Kidney (tissue), 14 donors: ENCODE data around the gene FBXO11. TPM values are rescaled to one million over a fixed set of nuclear protein-coding genes. Genes with fewer than 3 reads are reported as not detected.

Source experiments
- DNase-seq, 5 donors: peaks; one replicate each; pipeline ENCODE4 v3.0.0-alpha.2; 2013 to 2020
- FAIRE-seq: peaks from 2 replicates; lab custom pipeline; 2012; peaks lifted over from hg19 to GRCh38; lab: Jason Lieb, UNC
- H3K27ac ChIP-seq, 2 donors: one replicate each; pipeline ENCODE4 v1.7.0; 2013; ENCODE audit warnings: low read depth in 2 of 2, low read length in 2 of 2, inconsistent platforms in 1 of 2
- H3K27me3 ChIP-seq: one replicate; pipeline ENCODE4 v1.7.1; 2013; ENCODE audit warnings: low read length, inconsistent platforms; ENCODE audit not compliant: control insufficient read depth, insufficient read depth
- H3K36me3 ChIP-seq, 3 donors: one replicate each; pipeline versions ENCODE4 v1.7.0 to v1.7.1; 2013; ENCODE audit warnings: low read length in 3 of 3, control low read depth in 1 of 3, inconsistent platforms in 1 of 3; ENCODE audit not compliant: insufficient read depth in 3 of 3, control insufficient read depth in 2 of 3
- H3K4me1 ChIP-seq, 3 donors: one replicate each; pipeline versions ENCODE4 v1.7.0 to v1.7.1; 2013; ENCODE audit warnings: low read length in 3 of 3, inconsistent platforms in 1 of 3, low read depth in 1 of 3; ENCODE audit not compliant: control insufficient read depth in 2 of 3, insufficient read depth in 2 of 3
- H3K4me3 ChIP-seq, 3 donors: one replicate each; pipeline versions ENCODE4 v1.7.0 to v1.8.1; 2013; ENCODE audit warnings: low read length in 3 of 3, control low read depth in 1 of 3, inconsistent platforms in 1 of 3
- H3K9ac ChIP-seq, 3 donors: one replicate each; pipeline versions ENCODE4 v1.7.0 to v1.7.1; 2013; ENCODE audit warnings: low read length in 3 of 3, control low read depth in 1 of 3, inconsistent platforms in 1 of 3
- H3K9me3 ChIP-seq, 3 donors: one replicate each; pipeline versions ENCODE4 v1.7.0 to v1.7.1; 2013; ENCODE audit warnings: low read length in 3 of 3, control low read depth in 1 of 3, inconsistent platforms in 1 of 3; ENCODE audit not compliant: control insufficient read depth in 2 of 3, insufficient read depth in 1 of 3
- intact Hi-C: fragments of 100-400 bp; cut with DNase I; formaldehyde crosslinking; loops from one replicate; pipeline ENCODE4 v1.11.1; 2022
- polyA plus RNA-seq: library from polyadenylated mRNA; stranded (reverse); fragments of 350-450 nt; fragmentation: Illumina TruSeq; extraction: RNeasy Lipid Tissue Mini Kit (QIAGEN cat#74804); gene quantifications from one replicate; pipeline ENCODE4 v1.2.3, GENCODE V29; 2014; ENCODE audit warnings: low read depth, low replicate concordance; ENCODE audit not compliant: insufficient read depth
- total RNA-seq: library from RNA; stranded (reverse); fragmentation: NEBNext Ultra II Directional; extraction: Animal tissue kit (Norgen Biotek cat#: 25700); gene quantifications from one replicate; pipeline ENCODE4 v1.2.1, GENCODE V29; 2021
- TF ChIP-seq, protein P1 (sequence below): IDR thresholded peaks from 3 replicates; pipeline ENCODE4 v1.5.1; 2012; ENCODE audit warnings: mild to moderate bottlenecking, moderate library complexity, borderline replicate concordance; ENCODE audit not compliant: insufficient read depth; ENCODE audit errors: extremely low read depth
- donor health status: control.
- donor health status: control.
- donor health status: control.
- donor health status: control.
- donor health status: control.
- donor health status: DM: yes; HTN: yes; CAD: no.
- donor health status: Normal renal cell carcinoma (clear cell type).

FBXO11 gene
- total and polyA plus RNA-seq, 2 donors from 2014 or later, result 21.9 to 68.7 TPM

DNA sequence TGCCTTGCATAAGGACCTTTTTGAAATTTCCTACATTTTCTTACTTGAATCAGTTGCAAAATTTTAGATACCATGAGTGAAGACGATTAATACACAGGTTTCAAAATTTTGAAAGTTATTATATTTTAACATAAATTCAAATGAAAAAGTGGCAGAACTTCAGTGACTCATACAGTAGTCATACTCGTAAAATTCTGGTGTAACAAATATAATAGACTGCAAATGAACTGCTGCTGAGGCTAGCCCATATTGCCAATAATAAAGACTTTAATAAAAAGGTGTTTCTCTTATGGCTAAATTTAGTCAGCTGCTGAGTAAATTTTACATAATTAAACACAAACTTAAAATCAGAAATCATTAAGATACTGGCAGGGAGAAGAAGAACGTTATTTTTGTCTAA lies 86.5 kb downstream of the FBXO11 start:
- Histone ChIP-seq H3K36me3 (peaks cover 8 to 42% (median 24%) of the 10 kb centered on the region in 3 donors), H3K27me3 (no peaks in the 10 kb centered on the region), H3K9ac (no peak overlapping the region), H3K27ac (no peak overlapping the region), H3K4me3 (no peak overlapping the region), H3K9me3 (no peaks in the 10 kb centered on the region), H3K4me1 (no peaks in the 10 kb centered on the region)
- DNase-seq, result no peak
- FAIRE-seq, result no peak
- TF ChIP-seq, protein P1, sequence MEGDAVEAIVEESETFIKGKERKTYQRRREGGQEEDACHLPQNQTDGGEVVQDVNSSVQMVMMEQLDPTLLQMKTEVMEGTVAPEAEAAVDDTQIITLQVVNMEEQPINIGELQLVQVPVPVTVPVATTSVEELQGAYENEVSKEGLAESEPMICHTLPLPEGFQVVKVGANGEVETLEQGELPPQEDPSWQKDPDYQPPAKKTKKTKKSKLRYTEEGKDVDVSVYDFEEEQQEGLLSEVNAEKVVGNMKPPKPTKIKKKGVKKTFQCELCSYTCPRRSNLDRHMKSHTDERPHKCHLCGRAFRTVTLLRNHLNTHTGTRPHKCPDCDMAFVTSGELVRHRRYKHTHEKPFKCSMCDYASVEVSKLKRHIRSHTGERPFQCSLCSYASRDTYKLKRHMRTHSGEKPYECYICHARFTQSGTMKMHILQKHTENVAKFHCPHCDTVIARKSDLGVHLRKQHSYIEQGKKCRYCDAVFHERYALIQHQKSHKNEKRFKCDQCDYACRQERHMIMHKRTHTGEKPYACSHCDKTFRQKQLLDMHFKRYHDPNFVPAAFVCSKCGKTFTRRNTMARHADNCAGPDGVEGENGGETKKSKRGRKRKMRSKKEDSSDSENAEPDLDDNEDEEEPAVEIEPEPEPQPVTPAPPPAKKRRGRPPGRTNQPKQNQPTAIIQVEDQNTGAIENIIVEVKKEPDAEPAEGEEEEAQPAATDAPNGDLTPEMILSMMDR, result no peak
- intact Hi-C loops, result no loop called here

DNA sequence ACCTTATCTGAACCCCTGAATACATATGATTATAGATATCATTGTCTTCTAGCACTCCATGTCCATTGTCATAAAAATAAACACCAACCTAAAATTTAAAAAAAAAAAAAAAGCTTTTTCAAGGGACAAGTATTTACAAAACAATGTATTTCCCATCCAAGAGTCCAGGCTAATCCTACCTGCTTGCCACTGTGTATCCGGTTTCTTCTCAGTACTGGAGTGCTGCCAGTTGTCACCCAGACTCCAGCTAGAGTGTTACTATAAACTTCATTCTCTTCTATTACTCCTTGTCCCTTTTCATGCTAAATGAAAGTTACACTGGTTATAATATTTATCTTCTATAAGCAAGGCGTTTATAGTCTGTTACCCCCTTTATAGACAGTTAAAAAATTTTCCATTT lies 87.5 kb downstream of the FBXO11 start:
- Histone ChIP-seq H3K4me3 (no peak overlapping the region), H3K27me3 (no peaks in the 10 kb centered on the region), H3K27ac (no peak overlapping the region), H3K36me3 (peaks cover 7 to 42% (median 26%) of the 10 kb centered on the region in 3 donors), H3K4me1 (no peaks in the 10 kb centered on the region), H3K9ac (no peak overlapping the region), H3K9me3 (no peaks in the 10 kb centered on the region)
- DNase-seq, result no peak
- FAIRE-seq, result no peak
- intact Hi-C loops, result no loop called here
- TF ChIP-seq, protein P1, result no peak

DNA sequence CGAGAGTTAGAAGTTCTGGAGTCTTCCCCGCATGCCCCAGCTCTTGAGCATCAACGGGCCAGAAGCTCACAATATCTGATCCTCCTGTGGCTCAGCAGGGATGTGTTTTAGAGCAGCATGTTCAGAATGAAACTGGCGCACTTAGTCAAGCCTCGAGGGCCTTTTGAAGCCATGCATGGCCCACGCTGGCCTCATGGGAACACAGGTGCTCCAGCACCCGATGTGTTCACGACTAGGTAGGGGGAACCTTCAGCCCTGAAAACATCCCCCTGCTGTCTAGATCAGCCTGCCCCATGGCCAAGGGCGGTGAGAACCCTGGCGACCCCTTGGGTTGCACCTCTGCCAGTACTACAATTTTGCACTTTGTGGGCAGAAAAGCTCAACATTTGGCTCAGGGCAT lies 90.5 kb downstream of the FBXO11 start:
- no peak overlapping the region for H3K9ac ChIP-seq
- no peaks in the 10 kb centered on the region for H3K9me3 ChIP-seq
- peaks cover 6 to 45% (median 25%) of the 10 kb centered on the region in 3 donors for H3K36me3 ChIP-seq
- DNase-seq (no peak), FAIRE-seq (no peak)
- no peak overlapping the region for H3K27ac ChIP-seq
- no peak overlapping the region for H3K4me3 ChIP-seq
- TF ChIP-seq, protein P1, result no peak
- H3K27me3 ChIP-seq, result no peaks in the 10 kb centered on the region
- no peaks in the 10 kb centered on the region for H3K4me1 ChIP-seq
- intact Hi-C loops, result no loop called here

DNA sequence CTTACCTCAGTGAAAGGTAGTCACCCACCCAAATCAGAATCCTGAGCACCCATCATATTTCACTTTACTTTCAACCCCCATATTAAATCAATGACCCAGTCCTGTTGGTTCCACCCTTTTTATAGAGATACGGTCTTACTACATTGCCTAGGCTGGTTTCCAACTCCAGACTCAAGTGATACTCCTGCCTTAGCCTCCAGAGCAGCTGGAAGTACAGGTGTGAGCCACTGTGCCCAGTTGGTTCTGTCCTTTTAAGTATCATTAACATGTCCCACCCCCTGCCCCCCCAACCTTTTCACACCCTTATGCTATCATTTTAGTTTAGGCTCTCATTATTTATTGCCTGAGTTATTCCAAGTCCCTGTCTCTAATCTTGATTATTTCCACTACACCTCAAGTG lies 94.6 kb downstream of the FBXO11 start:
- Histone ChIP-seq H3K9me3 (no peaks in the 10 kb centered on the region), H3K9ac (no peak overlapping the region), H3K36me3 (peaks cover 5 to 32% (median 14%) of the 10 kb centered on the region in 3 donors), H3K27ac (no peak overlapping the region), H3K4me3 (no peak overlapping the region), H3K27me3 (no peaks in the 10 kb centered on the region), H3K4me1 (no peaks in the 10 kb centered on the region)
- FAIRE-seq, result no peak
- TF ChIP-seq, protein P1, result no peak
- intact Hi-C loops, result no loop called here
- no peak for DNase-seq
